Caco-2 (cell line): Measurements from ENCODE around the gene CD40. TPM values are rescaled to one million over a fixed set of nuclear protein-coding genes. Genes with fewer than 3 reads are reported as not detected.

Source experiments
- BruUV-seq: library from RNA; stranded (reverse); fragments of 400-500 nt; replicated peaks from 2 replicates; lab custom pipeline; 2021; lab: Mats Ljungman, UMichigan
- CTCF ChIA-PET: fragments of 300-600 bp; sonication (Branson Sonifier 250); formaldehyde crosslinking; loops from one replicate; lab custom pipeline; 2022; ENCODE audit warnings: antibody characterized with exemption; lab: Charles Lee
- POLR2A ChIA-PET: fragments of 300-600 bp; sonication (Branson Sonifier 250); formaldehyde crosslinking; loops from one replicate; lab custom pipeline; 2022; ENCODE audit warnings: antibody characterized with exemption; lab: Charles Lee
- DNase-seq, 2 experiments: peaks; one replicate each; pipeline versions ENCODE4 v3.0.0 to v3.0.0-alpha.2; 2020 to 2022
- H3K27me3 ChIP-seq: replicated peaks from 2 replicates; pipeline ENCODE4 v1.6.0; 2011; ENCODE audit warnings: low read length; ENCODE audit not compliant: control insufficient read depth, insufficient read depth
- H3K36me3 ChIP-seq: 2 replicates; pipeline ENCODE4 v1.5.1; 2011; ENCODE audit warnings: low read length; ENCODE audit not compliant: control insufficient read depth, insufficient read depth
- H3K4me1 ChIP-seq: fragments of 250-450 bp; sonication (Bioruptor Pico); 2 replicates; pipeline ENCODE4 v1.5.1; 2020; ENCODE audit warnings: mild to moderate bottlenecking
- H3K4me3 ChIP-seq: 2 replicates; pipeline ENCODE4 v1.5.1; 2011; ENCODE audit warnings: low read depth, mild to moderate bottlenecking, control low read depth, low read length
- H3K9me3 ChIP-seq: fragments of 250-450 bp; sonication (Bioruptor Pico); 2 replicates; pipeline ENCODE4 v1.5.1; 2020; ENCODE audit warnings: mild to moderate bottlenecking, moderate library complexity
- H3K27ac Mint-ChIP-seq: one replicate; pipeline ENCODE4 v1.8.0; 2022; ENCODE audit warnings: mixed read lengths; ENCODE audit not compliant: unreplicated experiment
- H3K27me3 Mint-ChIP-seq: one replicate; pipeline ENCODE4 v1.8.0; 2022; ENCODE audit warnings: mixed read lengths; ENCODE audit not compliant: insufficient read depth, unreplicated experiment
- H3K36me3 Mint-ChIP-seq: one replicate; pipeline ENCODE4 v1.8.0; 2022; ENCODE audit warnings: mild to moderate bottlenecking, mixed read lengths; ENCODE audit not compliant: insufficient read depth, unreplicated experiment
- H3K4me1 Mint-ChIP-seq: one replicate; pipeline ENCODE4 v1.8.0; 2022; ENCODE audit warnings: low read depth, mixed read lengths; ENCODE audit not compliant: unreplicated experiment
- H3K4me3 Mint-ChIP-seq: one replicate; pipeline ENCODE4 v1.8.0; 2022; ENCODE audit warnings: mild to moderate bottlenecking, moderate library complexity, mixed read lengths; ENCODE audit not compliant: unreplicated experiment
- H3K9me3 Mint-ChIP-seq: one replicate; pipeline ENCODE4 v1.8.0; 2022; ENCODE audit warnings: mixed read lengths; ENCODE audit not compliant: unreplicated experiment
- intact Hi-C: fragments of 100-400 bp; cut with micrococcal nuclease; formaldehyde crosslinking; loops from one replicate; pipeline ENCODE4 v1.10.0; 2022; ENCODE audit not compliant: unreplicated experiment
- total RNA-seq: library from RNA; stranded (reverse); gene quantifications from 2 replicates; pipeline ENCODE4 v1.2.3, GENCODE V29; 2022
- TF ChIP-seq, protein P1 (sequence below), 2 experiments: fragments of 200-600 bp in 1 of 2; IDR thresholded peaks; 1 replicate in 1 of 2; 2 replicates in 1 of 2; pipeline versions ENCODE4 v1.5.1 to v1.8.0; 2011 to 2022; ENCODE audit warnings: antibody characterized with exemption in 1 of 2, control low read depth in 1 of 2, inconsistent platforms in 1 of 2, low read depth in 1 of 2, low read length in 1 of 2, mild to moderate bottlenecking in 1 of 2, moderate library complexity in 1 of 2; ENCODE audit not compliant: insufficient read depth in 1 of 2, severe bottlenecking in 1 of 2, unreplicated experiment in 1 of 2

CD40 gene
- total RNA-seq, 1 experiment from 2014 or later, result not detected

DNA sequence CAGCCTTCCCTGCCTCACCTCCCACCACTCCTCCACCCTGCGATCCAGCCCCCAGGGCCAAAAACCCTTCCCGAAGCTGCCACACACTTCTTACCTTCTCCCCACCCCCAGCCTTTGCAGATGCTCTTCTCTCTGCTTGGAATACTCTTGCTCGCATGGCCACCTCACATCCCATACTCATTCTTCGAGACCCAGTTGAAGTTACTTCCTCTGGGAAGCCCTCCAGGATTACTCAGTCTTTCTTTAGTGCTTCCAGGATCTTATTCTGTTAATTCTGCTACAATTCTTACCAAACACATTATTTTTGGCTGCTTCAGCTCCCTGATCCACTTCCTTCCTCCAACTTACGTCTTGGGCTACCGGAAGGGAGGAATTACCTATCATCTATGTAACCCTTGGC, 54.3 kb downstream of the CD40 start:
- ChIA-PET POLR2A (no interaction called here), CTCF (no interaction called here)
- Histone ChIP-seq H3K27me3 (peaks cover 4% of the 10 kb centered on the region), H3K9me3 (no peaks in the 10 kb centered on the region), H3K36me3 (no peaks in the 10 kb centered on the region), H3K4me1 (no peaks in the 10 kb centered on the region), H3K4me3 (no peak overlapping the region)
- no peak overlapping the region for H3K4me3 Mint-ChIP-seq
- TF ChIP-seq, protein P1, sequence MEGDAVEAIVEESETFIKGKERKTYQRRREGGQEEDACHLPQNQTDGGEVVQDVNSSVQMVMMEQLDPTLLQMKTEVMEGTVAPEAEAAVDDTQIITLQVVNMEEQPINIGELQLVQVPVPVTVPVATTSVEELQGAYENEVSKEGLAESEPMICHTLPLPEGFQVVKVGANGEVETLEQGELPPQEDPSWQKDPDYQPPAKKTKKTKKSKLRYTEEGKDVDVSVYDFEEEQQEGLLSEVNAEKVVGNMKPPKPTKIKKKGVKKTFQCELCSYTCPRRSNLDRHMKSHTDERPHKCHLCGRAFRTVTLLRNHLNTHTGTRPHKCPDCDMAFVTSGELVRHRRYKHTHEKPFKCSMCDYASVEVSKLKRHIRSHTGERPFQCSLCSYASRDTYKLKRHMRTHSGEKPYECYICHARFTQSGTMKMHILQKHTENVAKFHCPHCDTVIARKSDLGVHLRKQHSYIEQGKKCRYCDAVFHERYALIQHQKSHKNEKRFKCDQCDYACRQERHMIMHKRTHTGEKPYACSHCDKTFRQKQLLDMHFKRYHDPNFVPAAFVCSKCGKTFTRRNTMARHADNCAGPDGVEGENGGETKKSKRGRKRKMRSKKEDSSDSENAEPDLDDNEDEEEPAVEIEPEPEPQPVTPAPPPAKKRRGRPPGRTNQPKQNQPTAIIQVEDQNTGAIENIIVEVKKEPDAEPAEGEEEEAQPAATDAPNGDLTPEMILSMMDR (IDR thresholded peaks at IDR 0.05; ENCODE audit: insufficient read depth in 1 of 2, low read depth in 1 of 2, low read length in 1 of 2, severe bottlenecking in 1 of 2, unreplicated experiment in 1 of 2), result no peak
- no TSS peak for BruUV-seq
- peaks cover 22% of the 10 kb centered on the region for H3K27me3 Mint-ChIP-seq
- intact Hi-C loops, result no loop called here
- no peaks in the 10 kb centered on the region for H3K4me1 Mint-ChIP-seq
- H3K9me3 Mint-ChIP-seq, result no peaks in the 10 kb centered on the region
- no peak overlapping the region for H3K27ac Mint-ChIP-seq
- no peak for DNase-seq
- no peaks in the 10 kb centered on the region for H3K36me3 Mint-ChIP-seq

DNA sequence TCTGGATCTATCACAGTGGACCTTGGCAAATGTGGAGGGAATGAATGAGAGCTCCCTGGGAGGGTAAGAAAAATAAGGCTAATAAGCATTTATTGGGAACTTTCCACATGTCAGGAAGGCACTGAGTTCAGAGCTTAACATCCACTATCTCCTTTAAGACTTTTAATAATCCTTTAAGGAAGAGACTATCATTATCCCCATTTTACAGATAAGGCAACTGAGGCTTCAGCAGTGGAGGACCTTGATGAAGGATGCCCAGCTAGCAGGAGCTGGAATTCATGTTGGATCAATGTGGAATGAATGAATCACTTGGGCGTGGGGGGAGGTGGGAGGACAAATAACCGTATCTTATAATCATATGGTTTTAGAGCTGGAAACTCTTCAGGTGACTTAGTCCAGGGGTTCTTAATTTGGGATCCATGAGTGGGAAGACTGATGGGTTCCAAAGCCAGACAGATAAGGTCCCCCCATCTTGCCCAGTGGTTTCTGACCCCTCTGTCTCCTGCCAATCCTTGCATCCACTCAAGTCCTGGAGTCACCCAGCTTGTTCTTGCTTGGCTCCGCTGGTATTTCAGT, 54.9 kb downstream of the CD40 start:
- H3K36me3 Mint-ChIP-seq, result no peaks in the 10 kb centered on the region
- ChIA-PET POLR2A (no interaction called here), CTCF (no interaction called here)
- no peaks in the 10 kb centered on the region for H3K4me1 Mint-ChIP-seq
- no peak for DNase-seq
- H3K4me3 ChIP-seq, result no peak overlapping the region
- H3K9me3 Mint-ChIP-seq, result no peaks in the 10 kb centered on the region
- BruUV-seq, result no TSS peak
- peaks cover 4% of the 10 kb centered on the region for H3K27me3 ChIP-seq
- H3K4me1 ChIP-seq, result no peaks in the 10 kb centered on the region
- no peaks in the 10 kb centered on the region for H3K9me3 ChIP-seq
- no peak overlapping the region for H3K4me3 Mint-ChIP-seq
- H3K27ac Mint-ChIP-seq, result no peak overlapping the region
- H3K36me3 ChIP-seq, result no peaks in the 10 kb centered on the region
- intact Hi-C loops, result no loop called here
- TF ChIP-seq, protein P1 (IDR thresholded peaks at IDR 0.05; ENCODE audit: insufficient read depth in 1 of 2, low read depth in 1 of 2, low read length in 1 of 2, severe bottlenecking in 1 of 2, unreplicated experiment in 1 of 2), result no peak
- peaks cover 27% of the 10 kb centered on the region for H3K27me3 Mint-ChIP-seq

DNA sequence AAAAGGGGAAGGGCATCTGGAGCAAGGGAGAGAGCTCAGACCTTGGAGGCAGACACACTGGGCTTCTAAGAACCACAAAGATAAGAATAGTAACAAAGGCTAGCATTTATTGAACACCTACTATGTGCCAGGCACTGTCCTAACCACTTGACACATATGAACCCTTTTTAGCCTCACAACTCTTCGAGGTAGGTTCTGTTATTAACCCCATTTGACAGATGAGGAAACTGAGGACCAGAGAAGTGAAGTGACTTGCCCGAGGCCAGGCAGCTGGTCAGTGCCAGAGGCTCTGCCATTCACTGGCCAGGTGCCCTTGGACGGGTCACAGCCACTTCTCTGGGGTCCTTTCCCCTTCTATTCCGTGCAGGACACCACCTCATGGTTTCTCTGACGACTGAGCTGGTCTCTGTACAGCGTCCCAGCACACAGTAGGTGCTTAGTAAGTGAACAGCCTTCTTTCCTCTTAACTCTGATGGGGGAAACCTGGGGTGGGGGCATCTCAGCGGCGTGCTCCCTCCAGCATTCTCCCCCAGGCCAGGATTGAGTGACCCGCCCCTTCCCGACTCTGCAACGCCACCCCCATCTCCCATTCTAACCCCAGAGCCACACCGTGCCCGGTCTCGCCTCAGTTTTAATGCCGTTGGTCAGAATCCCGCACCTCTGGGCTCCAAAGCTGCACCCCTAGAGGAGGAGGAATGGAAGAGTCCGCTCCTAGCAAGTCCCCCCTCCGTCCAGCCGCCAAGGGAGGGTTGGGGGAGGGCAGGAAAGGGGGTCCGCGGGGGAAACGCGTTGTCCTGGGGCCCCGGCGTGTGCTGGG, 55.7 kb downstream of the CD40 start:
- BruUV-seq, result no TSS peak
- POLR2A ChIA-PET, result no interaction called here
- H3K27me3 Mint-ChIP-seq, result peaks cover 32% of the 10 kb centered on the region

More for the DNA sequence above, 55.7 kb downstream of the CD40 start:
- intact Hi-C loops, result no loop called here
- Histone ChIP-seq H3K36me3 (no peaks in the 10 kb centered on the region), H3K4me3 (no peak overlapping the region), H3K4me1 (no peaks in the 10 kb centered on the region), H3K27me3 (peaks cover 4% of the 10 kb centered on the region), H3K9me3 (no peaks in the 10 kb centered on the region)
- CTCF ChIA-PET, result no interaction called here
- no peak overlapping the region for H3K27ac Mint-ChIP-seq
- no peaks in the 10 kb centered on the region for H3K4me1 Mint-ChIP-seq
- H3K9me3 Mint-ChIP-seq, result no peaks in the 10 kb centered on the region
- no peaks in the 10 kb centered on the region for H3K36me3 Mint-ChIP-seq
- TF ChIP-seq, protein P1 (IDR thresholded peaks at IDR 0.05; ENCODE audit: insufficient read depth in 1 of 2, low read depth in 1 of 2, low read length in 1 of 2, severe bottlenecking in 1 of 2, unreplicated experiment in 1 of 2), result no peak
- no peak for DNase-seq
- no peak overlapping the region for H3K4me3 Mint-ChIP-seq
